KG1 (cell line): ENCODE results near the gene CENPP.
A peak's percentile ranks its signal among the peaks of the same experiment; 100 is the strongest.

Experiments used
- DNase-seq: peaks from one replicate; lab custom pipeline; 2025; lab: John Stamatoyannopoulos, UW

The CENPP gene

GRCh38 chr9:92325269-92325990 is at the start of gene CENPP, which contains the start of gene NOL8:
Gene CENPP (plus strand): TSS chr9:92325953.
Gene NOL8 (minus strand): TSS chr9:92325350. CDS start chr9:92324161, 1,189 bp downstream.
- peak; percentile 97 for DNase-seq

DNA sequence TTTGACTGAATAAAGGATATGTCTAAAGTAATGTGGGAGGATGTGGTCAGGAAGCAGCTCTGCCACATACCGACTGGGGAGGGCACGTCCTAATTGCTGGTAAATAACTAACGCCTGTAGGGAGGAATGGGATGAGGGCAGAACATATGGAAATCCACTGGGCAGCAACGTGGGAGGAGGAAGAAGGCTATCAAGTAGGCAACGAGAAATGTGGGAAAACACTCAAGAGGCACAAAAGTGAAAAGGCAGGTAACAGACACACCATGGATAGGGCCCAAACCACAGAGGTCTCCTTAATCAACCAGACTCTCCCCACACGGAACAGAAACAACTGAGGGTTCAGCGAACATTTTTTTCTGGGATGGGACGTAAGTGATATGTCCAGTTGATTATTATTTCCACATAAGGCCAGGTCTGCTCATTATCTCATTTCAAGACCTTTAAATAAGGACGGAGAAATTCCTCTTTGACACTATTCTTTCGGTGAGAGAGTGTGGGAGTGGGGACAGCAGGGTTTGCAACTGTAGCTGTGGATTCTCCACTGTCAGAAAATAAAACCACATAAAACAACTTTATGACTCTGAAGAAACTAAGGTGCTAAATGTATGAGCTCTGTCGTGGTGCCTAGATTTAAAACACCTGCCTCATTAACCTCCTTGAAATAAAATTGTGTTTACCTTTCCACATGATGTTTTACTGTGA is 49.3 kb upstream of the CENPP start:
- no peak for DNase-seq

GRCh38 chr9:92278110-92278509 is 47.6 kb upstream of the CENPP start:
- no peak for DNase-seq

- DNase-seq: no peak
These were observed 46.5 kb upstream of the CENPP start for GRCh38 chr9:92279302-92279701.

- no peak for DNase-seq
These were observed 35.9 kb upstream of the CENPP start for GRCh38 chr9:92289708-92290390.

- DNase-seq: no peak
These were observed 34.8 kb upstream of the CENPP start for GRCh38 chr9:92290785-92291429.

DNA sequence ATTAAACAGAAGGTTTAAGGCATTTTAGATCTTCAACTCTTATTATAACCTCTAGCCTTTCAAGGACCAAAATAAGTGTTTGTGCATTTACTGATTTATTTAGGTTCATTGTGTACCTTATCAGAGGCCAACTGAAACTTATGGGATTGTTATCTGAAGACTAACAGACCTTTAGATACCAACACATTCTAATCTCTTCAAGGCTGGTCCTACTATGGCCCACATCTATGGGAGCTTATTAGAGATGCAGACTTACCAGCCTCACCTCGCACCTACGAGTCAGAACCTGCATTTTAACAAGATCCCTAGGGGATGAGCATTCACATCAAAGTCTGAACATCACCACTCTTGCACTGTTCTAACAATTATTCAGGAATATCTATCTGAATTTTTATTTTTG is 34.2 kb upstream of the CENPP start:
- DNase-seq: no peak

DNA sequence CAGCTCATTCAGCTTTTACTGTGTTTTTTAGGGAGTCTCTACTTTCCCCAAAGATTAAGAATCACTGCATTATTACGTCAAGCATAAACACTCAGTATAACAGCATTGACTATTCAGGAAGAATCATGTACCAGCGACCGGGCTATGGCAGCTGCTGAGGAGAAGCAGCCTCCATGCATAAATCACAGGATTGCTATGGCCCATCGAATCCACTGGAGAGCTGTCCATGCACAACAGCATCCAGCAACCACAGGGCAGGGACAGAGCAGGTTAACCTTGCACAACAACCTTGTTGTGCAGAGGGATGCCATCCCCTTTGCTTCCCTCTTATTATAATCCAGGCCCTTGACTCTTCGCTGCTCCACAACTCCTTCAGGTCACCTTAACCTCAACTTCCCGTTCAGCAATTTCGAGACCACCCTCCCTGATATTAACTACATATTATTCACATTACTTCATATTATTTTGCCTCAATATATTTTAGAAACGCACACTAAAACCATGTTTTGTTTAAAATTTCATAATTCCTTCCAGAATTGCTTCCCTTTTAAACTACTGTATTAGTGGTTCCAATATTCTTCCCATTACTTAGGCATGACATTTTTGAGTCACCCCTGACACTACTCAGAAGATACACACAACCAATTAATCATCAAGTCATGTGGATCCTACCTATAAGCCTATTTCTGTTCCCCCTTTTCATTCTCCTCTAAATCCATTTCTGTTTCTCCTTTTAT is 33.2 kb upstream of the CENPP start:
- DNase-seq: no peak

DNA sequence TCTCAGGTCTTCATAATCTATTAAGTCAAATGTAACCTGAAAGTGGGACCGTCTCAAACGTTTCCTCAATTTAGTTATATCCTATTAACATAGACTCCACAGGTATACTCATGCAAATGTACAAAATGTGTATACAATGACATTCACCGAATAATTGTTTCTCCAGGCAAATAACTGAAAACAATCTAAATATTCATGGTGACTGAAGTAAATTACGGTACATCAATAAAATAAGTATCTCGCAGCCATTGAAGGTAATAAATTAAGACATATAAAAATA is 32.7 kb upstream of the CENPP start:
- DNase-seq: no peak

- DNase-seq: peak; percentile 97
These were observed 32.1 kb upstream of the CENPP start, which contains the start of gene IARS1 for GRCh38 chr9:92293452-92294296. Gene IARS1 (minus strand): TSS chr9:92293697. CDS start chr9:92289419, 4,278 bp downstream.

- DNase-seq: no peak
These were observed 31.5 kb upstream of the CENPP start for GRCh38 chr9:92294297-92294676.

- DNase-seq: no peak
These were observed 30.4 kb upstream of the CENPP start for GRCh38 chr9:92295240-92295790.

- DNase-seq: no peak
These were observed 29.9 kb upstream of the CENPP start for GRCh38 chr9:92295827-92296258.

- DNase-seq: no peak
These were observed 28.1 kb upstream of the CENPP start for GRCh38 chr9:92297611-92298010.

DNA sequence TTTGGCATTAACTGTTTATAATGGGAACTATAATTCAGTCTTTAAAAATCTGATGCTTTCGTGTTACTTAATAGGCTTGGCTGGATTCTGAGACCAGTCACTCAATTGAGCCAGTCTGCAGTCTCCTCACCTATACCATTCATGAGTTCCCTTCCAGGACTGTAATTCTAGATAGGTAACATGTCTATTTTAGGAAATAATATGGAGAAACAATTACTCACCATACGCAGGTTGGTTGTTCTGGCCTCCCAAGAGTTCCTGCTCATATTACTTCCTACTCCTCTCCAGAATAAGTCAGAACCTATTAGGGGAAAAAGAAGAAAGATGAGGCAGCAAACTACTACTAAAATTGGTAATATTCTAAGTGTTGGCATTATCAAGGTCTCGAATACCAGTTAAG is 27.7 kb upstream of the CENPP start:
- no peak for DNase-seq

DNA sequence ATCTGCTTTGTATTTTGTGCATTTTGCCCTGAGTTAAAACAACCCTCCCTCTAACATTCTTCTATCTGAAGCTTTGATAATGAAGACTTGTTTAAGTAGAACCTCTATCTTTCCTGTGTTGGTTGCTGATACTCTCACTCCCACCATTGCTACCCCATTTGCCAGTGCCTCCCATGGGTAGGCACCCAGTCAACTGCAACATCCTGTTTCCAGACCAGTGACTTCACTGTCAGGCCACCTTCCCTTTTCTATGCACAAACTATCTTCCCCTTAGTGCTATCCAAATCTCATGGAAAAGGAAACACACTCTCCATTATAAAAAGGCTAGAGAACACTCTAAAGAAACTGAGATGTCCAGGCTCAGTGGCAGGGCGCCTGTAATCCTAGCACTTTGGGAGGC is 26.6 kb upstream of the CENPP start:
- no peak for DNase-seq

DNA sequence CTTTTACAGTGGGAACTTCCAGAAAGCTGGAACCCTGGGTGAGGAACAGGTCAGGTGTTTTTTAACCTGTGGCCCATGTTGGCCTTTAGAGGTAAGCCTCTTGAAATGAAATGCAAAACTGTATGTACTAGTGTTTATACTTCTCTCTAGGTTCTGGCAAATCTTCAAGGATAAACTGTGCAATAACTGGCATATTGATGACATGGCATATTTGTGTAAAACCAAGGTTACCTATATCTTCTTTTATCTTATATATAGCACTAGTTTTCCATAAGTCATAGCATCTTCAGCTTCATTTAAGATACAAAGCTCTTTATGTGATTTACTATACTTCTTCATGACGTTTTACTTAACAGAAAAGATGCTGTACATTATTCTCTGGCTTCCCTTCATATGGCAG is 24.8 kb upstream of the CENPP start:
- no peak for DNase-seq

GRCh38 chr9:92308893-92309292 is 16.9 kb upstream of the CENPP start:
- DNase-seq: no peak

GRCh38 chr9:92310562-92310961 is 15.2 kb upstream of the CENPP start:
- DNase-seq: no peak

DNA sequence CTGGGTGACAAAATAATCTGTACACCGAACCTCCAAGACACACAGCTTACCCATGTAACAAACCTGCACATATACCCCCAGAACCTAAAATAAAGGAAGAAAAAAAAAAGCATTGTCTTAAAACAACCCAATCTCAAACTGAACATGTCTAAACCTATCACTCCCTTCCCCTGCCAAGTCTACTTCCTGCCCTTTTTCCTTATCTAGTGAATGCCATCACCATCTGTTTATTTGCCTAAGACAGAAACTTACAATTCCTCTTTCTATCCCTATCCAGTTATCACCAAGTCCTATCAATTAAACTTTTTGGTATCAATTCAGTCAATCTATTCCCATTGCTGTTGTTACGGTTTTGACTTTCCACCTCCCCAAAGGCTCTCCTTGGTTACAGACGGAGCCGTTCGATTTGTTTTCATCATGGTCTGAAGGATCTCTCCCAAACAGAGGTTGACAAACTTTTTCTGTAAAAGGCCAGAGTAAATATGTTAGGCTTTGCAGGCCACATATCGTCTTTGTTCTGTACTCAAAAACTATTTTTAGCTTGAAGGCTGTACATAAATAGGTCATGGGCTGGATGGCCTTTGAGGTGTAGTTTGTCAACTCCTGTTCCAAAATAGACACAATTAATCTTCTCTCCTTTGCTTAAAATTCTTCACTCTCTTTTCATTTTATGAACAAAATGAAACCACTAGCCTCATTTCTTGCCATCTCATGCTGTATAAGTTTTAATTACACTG is 12.7 kb upstream of the CENPP start:
- no peak for DNase-seq
